Epidermal melanocyte (primary cell): ENCODE results near the gene LATS2.
A peak's percentile ranks its signal among the peaks of the same experiment; 100 is the strongest.

Experiments used
- DNase-seq: peaks from one replicate; pipeline ENCODE4 v3.0.0; 2011; ENCODE audit warnings: low spot score; ENCODE audit not compliant: insufficient read length

LATS2 gene

GRCh38 chr13:21018220-21018619, 43.2 kb downstream of the LATS2 start:
- no peak for DNase-seq

- DNase-seq, result no peak
Observed at GRCh38 chr13:21016487-21016886, 44.9 kb downstream of the LATS2 start.

GRCh38 chr13:21015284-21015683, 46.1 kb downstream of the LATS2 start:
- no peak for DNase-seq

- DNase-seq, result no peak
Observed at GRCh38 chr13:21014502-21015170, 46.8 kb downstream of the LATS2 start.

GRCh38 chr13:21014139-21014501, 47.3 kb downstream of the LATS2 start:
- DNase-seq, result no peak

GRCh38 chr13:21013682-21014038, 47.7 kb downstream of the LATS2 start:
- no peak for DNase-seq

GRCh38 chr13:21012841-21013681, 48.3 kb downstream of the LATS2 start:
- DNase-seq, result no peak

GRCh38 chr13:21012211-21012610, 49.2 kb downstream of the LATS2 start:
- no peak for DNase-seq

GRCh38 chr13:21011378-21011777, 50.0 kb downstream of the LATS2 start:
- no peak for DNase-seq

- no peak for DNase-seq
Observed at GRCh38 chr13:21010621-21011020, 50.8 kb downstream of the LATS2 start.

- DNase-seq, result no peak
Observed at GRCh38 chr13:21009036-21009435, 52.4 kb downstream of the LATS2 start.

- DNase-seq, result no peak
Observed at GRCh38 chr13:21008026-21008425, 53.4 kb downstream of the LATS2 start.

- DNase-seq, result no peak
Observed at GRCh38 chr13:21006141-21007005, 55.0 kb downstream of the LATS2 start.

GRCh38 chr13:21005193-21005592, 56.2 kb downstream of the LATS2 start:
- DNase-seq, result no peak

GRCh38 chr13:21001471-21001870, 59.9 kb downstream of the LATS2 start:
- DNase-seq, result no peak

GRCh38 chr13:21000647-21001046, 60.7 kb downstream of the LATS2 start:
- no peak for DNase-seq

GRCh38 chr13:20998649-20999415, 62.6 kb downstream of the LATS2 start:
- no peak for DNase-seq

GRCh38 chr13:20997301-20998161, 63.9 kb downstream of the LATS2 start:
- peak; percentile 76 for DNase-seq

- DNase-seq, result no peak
Observed at GRCh38 chr13:20995245-20995838, 66.0 kb downstream of the LATS2 start.

GRCh38 chr13:20994441-20994821, 67.0 kb downstream of the LATS2 start:
- DNase-seq, result no peak
